GM19043 (cell line): ENCODE measurements around the gene IGLL5.

ENCODE experiments used
- ATAC-seq: cut with Tn5 transposase; IDR thresholded peaks from one replicate; pipeline ENCODE4 v1.9.1; 2021; ENCODE audit warnings: low read depth; ENCODE audit not compliant: unreplicated experiment

IGLL5 gene

DNA sequence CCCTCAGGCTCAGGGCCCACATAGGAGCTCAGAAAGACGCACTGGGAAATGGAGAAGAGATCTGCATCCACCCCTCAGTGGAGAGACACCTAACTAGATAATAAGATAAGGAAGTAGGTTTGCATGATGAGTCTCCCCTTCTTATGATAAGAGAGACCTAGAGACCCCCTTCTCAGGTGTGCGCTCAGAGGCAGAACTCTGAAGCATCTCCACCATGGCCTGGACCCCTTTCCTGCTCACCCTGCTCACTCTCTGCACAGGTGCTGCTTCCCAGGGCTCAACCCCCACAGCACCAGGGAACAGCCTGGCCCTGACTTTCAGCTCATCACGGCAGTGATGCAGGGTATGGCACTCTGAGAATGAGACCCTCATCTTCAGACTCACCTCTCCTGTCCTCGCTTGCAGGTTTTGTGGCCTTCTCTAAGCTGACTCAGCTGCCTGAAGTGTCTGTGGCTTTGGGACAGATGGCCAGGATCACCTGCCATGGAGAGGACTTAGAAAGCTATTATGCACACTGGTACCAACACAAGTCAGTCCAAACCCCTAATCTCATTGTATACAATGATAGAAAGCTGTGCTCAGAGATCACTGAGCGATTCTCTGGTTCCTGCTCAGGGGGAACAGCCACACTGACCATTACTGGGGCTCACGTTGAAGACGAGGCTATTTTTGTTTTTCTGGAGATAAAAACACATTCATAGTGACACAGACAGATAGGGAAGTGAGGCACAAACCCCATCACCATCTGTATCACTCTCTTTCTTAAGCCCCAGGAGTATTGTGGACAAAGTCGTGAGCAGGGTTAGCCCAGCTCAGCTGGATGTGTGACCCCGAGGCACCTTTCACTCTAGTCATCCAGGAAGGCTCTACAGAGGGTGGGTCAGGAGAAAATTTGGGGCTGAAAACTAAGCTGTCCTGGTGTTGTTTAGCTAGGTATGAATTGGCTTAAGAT, 29.7 kb upstream of the IGLL5 start:
- ATAC-seq, result no peak

DNA sequence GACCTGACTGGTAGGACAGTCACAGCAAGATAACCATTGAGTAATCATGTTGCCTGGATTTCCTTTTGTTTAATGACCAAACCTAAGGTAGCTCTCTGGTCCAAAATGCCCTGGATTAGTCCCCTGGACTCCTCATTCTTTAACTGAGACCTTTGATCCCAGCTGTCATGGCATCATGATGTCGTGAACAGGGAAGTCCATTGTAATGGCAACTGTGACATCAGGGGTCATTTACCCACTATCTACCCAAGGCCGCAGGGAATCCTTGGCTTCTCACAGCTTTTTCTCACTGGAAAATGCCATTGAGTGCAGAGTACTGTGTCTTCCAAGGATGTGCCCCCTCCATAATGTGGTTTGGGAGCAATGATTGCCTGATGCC, 29.1 kb upstream of the IGLL5 start:
- no peak for ATAC-seq

- no peak for ATAC-seq
Observed at GRCh38 chr22:22863001-22863400, 24.6 kb upstream of the IGLL5 start.

DNA sequence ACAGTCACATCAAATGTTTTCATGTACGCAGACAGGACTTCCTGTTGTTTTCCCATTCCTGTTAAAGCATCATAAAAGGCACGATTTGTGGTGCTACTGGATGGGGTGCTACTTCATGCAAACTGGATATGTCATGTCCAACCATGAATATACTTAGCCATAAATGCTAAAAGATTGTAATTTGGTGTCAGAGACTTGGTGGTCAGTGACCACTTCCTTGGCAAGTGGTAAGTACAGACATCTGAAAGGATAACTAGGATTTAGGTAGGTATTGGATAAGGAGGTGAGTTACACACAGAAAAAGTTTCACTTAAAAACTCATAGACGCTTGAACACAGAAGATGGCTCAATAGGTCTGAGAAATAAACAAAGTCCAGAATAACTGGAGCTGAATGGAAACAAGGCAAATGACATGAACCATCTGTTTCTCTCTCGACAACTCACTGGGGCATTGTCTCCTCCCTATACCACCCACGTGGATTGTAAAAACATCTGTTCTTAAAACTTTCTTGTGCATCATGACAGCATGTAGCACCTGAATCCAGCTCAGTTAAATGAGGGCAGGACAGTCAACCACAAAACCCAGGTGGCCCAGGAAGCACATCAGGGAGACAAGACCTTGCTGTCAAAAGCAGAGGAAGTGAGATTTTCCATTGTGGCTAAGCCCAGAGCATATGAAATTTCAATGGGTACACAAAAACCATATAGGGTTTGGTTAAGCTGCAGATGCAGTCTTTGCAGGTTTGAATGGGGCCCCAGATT, 22.1 kb upstream of the IGLL5 start:
- ATAC-seq, result no peak

- no peak for ATAC-seq
Observed at GRCh38 chr22:22866381-22867111, 21.1 kb upstream of the IGLL5 start.

DNA sequence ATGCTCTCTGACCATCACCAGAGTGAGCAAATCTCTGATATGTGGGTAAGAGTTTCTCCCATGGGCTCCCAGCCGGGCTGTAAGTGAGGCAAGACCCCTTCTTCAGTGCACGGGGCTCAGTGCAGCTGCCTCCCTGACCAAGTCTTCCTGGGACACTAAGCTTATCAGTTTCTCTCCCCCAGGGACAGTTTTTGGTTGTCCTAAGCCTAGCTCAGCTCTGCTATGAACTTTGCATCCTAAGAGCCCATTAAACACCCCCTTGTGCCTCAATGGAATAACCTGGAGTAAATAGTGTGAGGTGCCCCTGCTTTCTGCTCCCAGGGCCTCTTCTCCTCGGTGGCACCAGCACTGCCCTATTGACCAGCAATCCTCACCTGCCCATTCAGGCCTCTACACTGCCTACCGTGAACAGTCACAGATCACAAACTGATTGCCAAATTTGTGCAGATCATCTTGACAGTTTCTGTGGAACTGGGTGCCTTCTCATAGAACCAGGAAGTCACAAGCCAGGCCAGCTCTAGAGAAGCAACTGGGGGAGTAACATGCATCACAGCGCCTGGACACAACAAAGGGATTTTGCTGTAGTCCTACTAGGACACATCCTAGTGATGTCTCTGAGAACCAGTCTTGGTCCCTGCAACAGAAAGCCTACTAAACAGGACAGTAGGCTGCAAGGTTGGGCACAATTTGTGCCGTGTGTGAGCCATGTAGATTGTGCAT, 19.5 kb upstream of the IGLL5 start:
- no peak for ATAC-seq

DNA sequence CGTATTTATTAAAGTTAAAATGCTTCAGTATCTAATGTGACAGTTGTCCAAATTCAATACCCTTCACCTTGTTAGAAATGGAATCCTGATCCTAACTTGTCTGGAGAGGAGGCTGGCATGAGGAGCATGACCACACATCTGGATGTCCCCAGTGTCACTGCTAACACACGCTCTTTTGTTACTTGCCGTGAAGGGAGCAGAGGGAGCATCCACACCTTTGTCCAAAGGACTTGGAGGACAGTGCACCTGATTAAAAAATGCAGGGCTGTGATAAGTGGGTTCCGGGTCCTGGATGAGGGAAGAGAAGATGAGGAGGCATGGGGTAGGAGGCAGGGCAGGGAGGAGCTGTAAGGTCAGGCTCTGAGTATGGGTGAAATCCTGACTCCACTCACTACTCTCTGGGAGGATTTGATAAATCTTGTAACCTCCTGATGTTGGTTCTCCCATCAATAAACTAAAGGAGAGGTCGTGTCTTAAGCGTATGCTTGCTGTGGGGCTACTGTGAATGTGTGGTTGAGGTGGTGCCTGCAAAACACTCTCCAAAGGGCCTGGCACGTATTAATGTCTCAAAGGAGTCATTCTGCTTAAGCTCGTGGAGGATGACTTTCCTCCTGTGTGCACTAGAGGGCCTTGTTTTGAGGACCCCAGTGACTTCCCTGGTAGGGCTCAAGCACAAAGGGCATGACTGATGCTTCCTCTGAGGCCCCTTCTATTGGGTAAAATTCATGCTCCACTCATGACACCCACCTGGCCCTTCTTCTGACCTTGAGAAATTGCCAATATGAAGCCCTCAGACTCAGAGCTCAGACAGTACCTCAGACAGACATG, 16.8 kb upstream of the IGLL5 start:
- ATAC-seq, result no peak

DNA sequence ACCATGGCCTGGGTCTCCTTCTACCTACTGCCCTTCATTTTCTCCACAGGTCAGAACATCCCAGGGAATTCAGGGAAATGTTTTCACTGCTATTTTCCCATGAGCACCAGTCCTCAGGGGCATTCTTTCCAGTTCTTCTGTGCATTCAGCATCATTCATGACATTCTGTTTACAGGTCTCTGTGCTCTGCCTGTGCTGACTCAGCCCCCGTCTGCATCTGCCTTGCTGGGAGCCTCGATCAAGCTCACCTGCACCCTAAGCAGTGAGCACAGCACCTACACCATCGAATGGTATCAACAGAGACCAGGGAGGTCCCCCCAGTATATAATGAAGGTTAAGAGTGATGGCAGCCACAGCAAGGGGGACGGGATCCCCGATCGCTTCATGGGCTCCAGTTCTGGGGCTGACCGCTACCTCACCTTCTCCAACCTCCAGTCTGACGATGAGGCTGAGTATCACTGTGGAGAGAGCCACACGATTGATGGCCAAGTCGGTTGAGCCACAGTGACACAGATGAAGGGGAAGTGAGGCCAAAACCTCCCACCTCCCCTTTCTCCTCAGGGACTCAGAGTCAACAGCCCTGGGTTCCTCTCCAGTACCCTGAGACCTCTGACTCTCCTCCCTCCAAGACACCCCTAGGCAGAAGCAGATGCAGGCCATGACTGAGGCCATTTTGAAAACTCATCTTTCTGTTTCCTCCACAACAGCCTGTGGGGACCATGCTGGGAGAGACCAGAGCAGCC, 15.9 kb upstream of the IGLL5 start:
- no peak for ATAC-seq

DNA sequence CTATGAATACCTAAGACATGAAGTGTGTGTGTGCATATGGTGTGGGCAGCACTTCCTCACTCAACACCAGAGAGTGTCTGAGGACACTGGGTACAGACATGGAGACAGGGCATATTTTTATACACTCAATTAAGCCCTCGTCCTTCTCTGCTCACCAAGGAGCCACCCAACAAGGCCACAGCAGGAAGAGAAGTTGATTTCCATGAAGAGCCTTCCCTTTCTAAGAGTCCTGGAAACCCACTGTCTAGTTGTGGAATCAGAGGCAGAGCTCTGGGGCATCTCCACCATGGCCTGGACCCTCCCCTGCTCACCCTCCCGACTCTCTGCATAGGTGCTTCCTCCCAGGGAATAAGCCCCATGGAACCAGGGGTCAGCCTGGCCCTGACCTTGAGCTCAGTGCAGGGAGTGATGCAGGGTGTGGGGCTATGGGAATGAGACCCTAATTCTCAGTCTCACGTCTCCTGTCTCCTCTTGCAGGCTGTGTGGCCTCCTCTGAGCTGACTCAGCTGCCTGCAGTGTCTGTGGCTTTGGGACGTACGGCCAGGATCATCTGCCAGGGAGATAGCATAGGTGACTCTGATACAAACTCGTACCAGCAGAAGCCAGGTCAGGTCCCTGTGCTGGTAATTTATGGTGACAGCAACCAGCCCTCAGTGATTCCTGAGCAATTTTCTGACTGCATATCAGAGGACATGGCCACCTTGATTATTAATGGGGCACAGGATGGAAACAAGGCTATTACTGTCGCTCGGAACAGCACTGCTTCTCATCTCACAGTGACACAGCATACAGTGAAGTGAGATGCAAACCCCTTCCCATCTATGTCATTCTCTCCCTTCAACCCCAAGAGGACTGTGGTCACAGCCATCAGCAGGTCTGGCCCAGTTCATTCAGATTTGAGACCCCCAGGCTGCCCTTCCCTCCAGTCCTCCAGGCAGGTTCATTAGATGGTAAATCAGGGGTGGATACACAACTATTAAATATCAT, 14.6 kb upstream of the IGLL5 start:
- ATAC-seq, result no peak

DNA sequence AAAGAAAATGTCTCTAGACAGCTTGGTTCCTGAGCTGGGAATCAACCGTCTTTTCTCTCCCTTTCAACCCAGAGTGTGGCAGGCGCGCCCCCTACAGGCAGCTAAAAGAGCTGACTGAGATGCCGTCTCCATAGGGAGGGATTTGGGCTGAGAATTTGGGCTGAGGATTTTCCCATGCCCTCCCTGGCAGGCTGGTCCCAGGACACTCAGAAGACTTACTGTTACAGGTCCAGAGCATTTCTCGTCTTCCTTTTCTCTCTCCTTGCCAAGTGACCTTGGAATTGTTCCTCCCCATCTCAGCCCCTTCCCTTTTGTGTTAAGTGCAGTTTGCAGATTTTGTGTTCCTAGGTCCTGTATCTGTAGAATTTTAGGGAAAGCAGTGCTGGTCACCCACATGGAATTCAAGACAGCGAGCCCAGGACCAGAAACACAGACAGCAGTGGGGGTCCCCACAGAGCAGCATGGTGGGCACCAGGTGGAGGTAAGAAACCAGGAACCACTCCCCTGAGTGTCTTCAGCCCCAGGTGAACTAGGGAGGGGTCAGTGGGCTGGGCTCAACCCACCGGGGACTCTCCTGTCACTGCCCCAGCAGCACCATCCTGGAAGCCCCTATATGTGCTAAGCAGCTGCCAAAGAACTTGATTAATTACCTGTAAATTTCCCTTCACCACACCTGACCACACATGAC, 9.9 kb upstream of the IGLL5 start:
- no peak for ATAC-seq

DNA sequence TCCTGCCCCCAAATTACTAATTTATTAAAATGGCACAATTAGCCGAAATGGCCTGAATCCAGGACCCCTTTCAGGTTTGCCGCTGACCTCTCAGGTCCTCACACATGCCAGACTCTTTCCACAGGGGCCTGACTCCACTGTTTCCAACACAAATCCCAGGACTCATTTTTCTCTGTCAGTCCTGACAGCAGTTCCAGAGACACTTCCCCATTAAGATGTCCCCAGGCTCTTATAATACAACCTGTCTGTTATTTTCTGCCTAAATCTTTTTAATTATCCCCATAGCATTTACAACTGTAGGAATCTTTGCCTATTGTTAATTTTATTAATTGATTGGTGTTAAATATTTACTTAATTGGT, 9.4 kb upstream of the IGLL5 start:
- ATAC-seq, result no peak

- ATAC-seq, result no peak
Observed at GRCh38 chr22:22878801-22879674, 8.6 kb upstream of the IGLL5 start.

- ATAC-seq, result no peak
Observed at GRCh38 chr22:22879675-22880155, 7.9 kb upstream of the IGLL5 start.

GRCh38 chr22:22880645-22881044, 7.0 kb upstream of the IGLL5 start:
- no peak for ATAC-seq

DNA sequence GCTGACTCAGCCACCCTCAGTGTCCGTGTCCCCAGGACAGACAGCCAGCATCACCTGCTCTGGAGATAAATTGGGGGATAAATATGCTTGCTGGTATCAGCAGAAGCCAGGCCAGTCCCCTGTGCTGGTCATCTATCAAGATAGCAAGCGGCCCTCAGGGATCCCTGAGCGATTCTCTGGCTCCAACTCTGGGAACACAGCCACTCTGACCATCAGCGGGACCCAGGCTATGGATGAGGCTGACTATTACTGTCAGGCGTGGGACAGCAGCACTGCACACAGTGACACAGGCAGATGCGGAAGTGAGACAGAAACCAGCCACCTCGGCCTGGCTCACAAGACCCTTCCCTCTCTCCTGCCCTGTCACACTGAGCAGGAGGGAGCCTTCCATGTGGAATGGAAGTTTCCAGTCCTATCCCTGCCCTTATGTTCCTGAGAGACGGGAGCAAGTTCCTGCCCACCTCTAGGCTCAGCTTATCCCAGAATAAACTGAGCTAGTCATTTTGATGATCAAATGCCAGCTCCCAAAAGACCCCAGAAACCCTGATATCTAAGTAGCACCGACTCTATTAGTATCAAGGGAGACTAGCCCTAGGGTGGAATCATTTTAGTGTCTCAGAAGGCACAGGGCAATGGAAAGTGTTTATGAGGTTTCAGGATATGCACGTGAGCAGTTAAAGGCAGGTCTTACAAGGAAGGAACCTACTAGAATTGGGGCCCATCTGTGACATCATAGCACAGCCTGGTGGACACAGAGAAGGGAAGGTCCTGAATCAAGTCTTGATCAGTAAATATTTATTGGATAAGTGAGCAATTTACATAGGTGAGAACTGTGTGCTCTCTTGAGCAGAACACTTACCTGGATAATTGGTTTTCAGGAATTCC, 6.3 kb upstream of the IGLL5 start:
- no peak for ATAC-seq
